ENCODE data around the gene LONP1.

DNA sequence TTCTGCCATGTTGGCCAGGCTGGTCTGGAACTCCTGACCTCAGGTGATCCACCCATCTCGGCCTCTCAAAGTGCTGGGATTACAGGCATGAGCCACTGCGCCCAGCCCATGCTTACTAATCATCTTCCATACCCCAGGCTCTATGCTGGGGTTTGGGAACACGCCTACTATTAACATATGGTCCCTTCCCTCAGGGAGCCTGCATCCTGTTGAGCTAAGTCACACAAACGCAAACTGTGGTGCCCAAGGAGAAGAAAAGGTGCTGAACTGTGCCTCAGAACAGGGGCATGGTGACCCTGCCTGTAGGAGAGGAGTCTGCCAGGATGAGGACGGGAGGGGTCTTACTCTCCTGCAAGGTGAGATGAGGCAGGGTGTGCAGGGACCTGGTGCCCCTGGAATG is 45.2 kb downstream of the LONP1 start:
- TF ChIP-seq CTCF (IDR thresholded peaks at IDR 0.05; ENCODE audit: borderline replicate concordance, extremely low read depth, low read length, poor library complexity, severe bottlenecking) (no peak), EZH2 (IDR thresholded peaks at IDR 0.05; ENCODE audit: borderline replicate concordance, low read depth, low read length, severe bottlenecking) (no peak)
